Hepatocyte (in vitro differentiated cells): Measurements from ENCODE around the gene POLD4. TPM values are rescaled to one million over a fixed set of nuclear protein-coding genes. Genes with fewer than 3 reads are reported as not detected.
"Not testable (repeated sequence)": the region's sequence is repeated elsewhere in the genome, so short reads cannot be mapped to it uniquely, and the experiment has no call there.

ENCODE experiments used
- DNase-seq: peaks from one replicate; pipeline ENCODE4 v3.0.0-alpha.2; 2016; ENCODE audit warnings: low spot score
- H2AFZ ChIP-seq: fragments of 200-600 bp; sonication (generic); 2 replicates; pipeline ENCODE4 v1.6.0; 2016; ENCODE audit warnings: antibody characterized with exemption, mild to moderate bottlenecking
- H3K27ac ChIP-seq: fragments of 200-600 bp; sonication (generic); 2 replicates; pipeline ENCODE4 v1.5.1; 2016; ENCODE audit warnings: mild to moderate bottlenecking
- H3K27me3 ChIP-seq: fragments of 200-600 bp; sonication (generic); 2 replicates; pipeline ENCODE4 v1.6.1; 2016
- H3K36me3 ChIP-seq: fragments of 200-600 bp; sonication (generic); replicated peaks from 2 replicates; pipeline ENCODE4 v1.5.1; 2016; ENCODE audit warnings: low read depth; ENCODE audit not compliant: insufficient read depth
- H3K4me1 ChIP-seq: fragments of 200-600 bp; sonication (generic); 2 replicates; pipeline ENCODE4 v1.5.1; 2016; ENCODE audit warnings: mild to moderate bottlenecking, moderate library complexity; ENCODE audit not compliant: insufficient read depth
- H3K4me2 ChIP-seq: fragments of 200-600 bp; sonication (generic); 2 replicates; pipeline ENCODE4 v1.6.0; 2016
- H3K4me3 ChIP-seq: fragments of 200-600 bp; sonication (generic); 2 replicates; pipeline ENCODE4 v1.5.1; 2016; ENCODE audit warnings: mild to moderate bottlenecking
- H3K79me2 ChIP-seq: fragments of 200-600 bp; sonication (generic); 2 replicates; pipeline ENCODE4 v1.6.0; 2017; ENCODE audit warnings: mild to moderate bottlenecking
- H3K9me2 ChIP-seq: fragments of 200-600 bp; sonication (generic); replicated peaks from 2 replicates; pipeline ENCODE4 v1.6.0; 2017; ENCODE audit warnings: mild to moderate bottlenecking; ENCODE audit not compliant: insufficient read depth
- H3K9me3 ChIP-seq: fragments of 200-600 bp; sonication (generic); 2 replicates; pipeline ENCODE4 v1.5.1; 2016; ENCODE audit warnings: low read depth, mild to moderate bottlenecking
- H4K20me1 ChIP-seq: fragments of 200-600 bp; sonication (generic); 2 replicates; pipeline ENCODE4 v1.6.0; 2016; ENCODE audit warnings: mild to moderate bottlenecking; ENCODE audit not compliant: insufficient read depth, poor library complexity, severe bottlenecking
- EZH2 ChIP-seq: fragments of 200-600 bp; sonication (generic); IDR thresholded peaks from 2 replicates; pipeline ENCODE4 v1.6.1; 2016; ENCODE audit warnings: antibody characterized with exemption, mild to moderate bottlenecking, borderline replicate concordance
- EZH2phosphoT487 ChIP-seq: fragments of 200-600 bp; sonication (generic); IDR thresholded peaks from one replicate; pipeline ENCODE4 v1.6.1; 2018; ENCODE audit warnings: antibody characterized with exemption, mild to moderate bottlenecking, low read depth, moderate library complexity; ENCODE audit not compliant: unreplicated experiment, severe bottlenecking
- WGBS: methylation state at CpG from one replicate; pipeline ENCODE4 v1.1.6; 2016; ENCODE audit warnings: low lambda C conversion rate; ENCODE audit errors: missing lambda C conversion rate; 5-methylcytosine and 5-hydroxymethylcytosine counted together
- polyA plus RNA-seq: library from polyadenylated mRNA; unstranded; fragments of >200 nt; fragmentation: Nextera tagmentation; extraction: Ambion mirVana; gene quantifications from 2 replicates; pipeline ENCODE4 v1.2.1, GENCODE V29; 2016
- total RNA-seq: library from RNA; depleted of rRNA; stranded (reverse); fragments of >200 nt; gene quantifications from 2 replicates; pipeline ENCODE4 v1.2.3, GENCODE V29; 2014
- TF ChIP-seq, protein P1 (sequence below): fragments of 200-600 bp; sonication (generic); IDR thresholded peaks from 2 replicates; pipeline ENCODE4 v1.5.1; 2016; ENCODE audit warnings: antibody characterized with exemption, mild to moderate bottlenecking; ENCODE audit not compliant: poor library complexity

Gene POLD4
- total and polyA plus RNA-seq, 2 experiments from 2014 or later = 74.4 to 97.4 TPM

GRCh38 chr11:67320691-67321090 is 32.7 kb downstream of the POLD4 start:
- no peaks in the 10 kb centered on the region for H3K36me3 ChIP-seq
- H3K9me2 ChIP-seq = no peaks in the 10 kb centered on the region
- DNase-seq = no peak
- peaks cover 15% of the 10 kb centered on the region for H3K79me2 ChIP-seq
- H3K27me3 ChIP-seq = no peaks in the 10 kb centered on the region
- no peak overlapping the region for H2AFZ ChIP-seq
- H3K4me3 ChIP-seq = no peak overlapping the region
- H3K9me3 ChIP-seq = no peaks in the 10 kb centered on the region
- H3K4me2 ChIP-seq = no peak overlapping the region
- TF ChIP-seq, protein P1, sequence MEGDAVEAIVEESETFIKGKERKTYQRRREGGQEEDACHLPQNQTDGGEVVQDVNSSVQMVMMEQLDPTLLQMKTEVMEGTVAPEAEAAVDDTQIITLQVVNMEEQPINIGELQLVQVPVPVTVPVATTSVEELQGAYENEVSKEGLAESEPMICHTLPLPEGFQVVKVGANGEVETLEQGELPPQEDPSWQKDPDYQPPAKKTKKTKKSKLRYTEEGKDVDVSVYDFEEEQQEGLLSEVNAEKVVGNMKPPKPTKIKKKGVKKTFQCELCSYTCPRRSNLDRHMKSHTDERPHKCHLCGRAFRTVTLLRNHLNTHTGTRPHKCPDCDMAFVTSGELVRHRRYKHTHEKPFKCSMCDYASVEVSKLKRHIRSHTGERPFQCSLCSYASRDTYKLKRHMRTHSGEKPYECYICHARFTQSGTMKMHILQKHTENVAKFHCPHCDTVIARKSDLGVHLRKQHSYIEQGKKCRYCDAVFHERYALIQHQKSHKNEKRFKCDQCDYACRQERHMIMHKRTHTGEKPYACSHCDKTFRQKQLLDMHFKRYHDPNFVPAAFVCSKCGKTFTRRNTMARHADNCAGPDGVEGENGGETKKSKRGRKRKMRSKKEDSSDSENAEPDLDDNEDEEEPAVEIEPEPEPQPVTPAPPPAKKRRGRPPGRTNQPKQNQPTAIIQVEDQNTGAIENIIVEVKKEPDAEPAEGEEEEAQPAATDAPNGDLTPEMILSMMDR = no peak
- no peak for TF ChIP-seq EZH2
- peaks cover 3% of the 10 kb centered on the region for H3K4me1 ChIP-seq
- H3K27ac ChIP-seq = no peak overlapping the region
- no peaks in the 10 kb centered on the region for H4K20me1 ChIP-seq
- WGBS = 100% methylated on average over 2 of the region's 2 CpGs

GRCh38 chr11:67320011-67320410 is 33.3 kb downstream of the POLD4 start:
- no peak overlapping the region for H3K27ac ChIP-seq
- no peak overlapping the region for H3K4me3 ChIP-seq
- H3K79me2 ChIP-seq = peaks cover 15% of the 10 kb centered on the region
- H4K20me1 ChIP-seq = no peaks in the 10 kb centered on the region
- TF ChIP-seq, protein P1 = no peak
- TF ChIP-seq EZH2phosphoT487 = no peak
- no peak for TF ChIP-seq EZH2
- WGBS = 87% methylated on average over 3 of the region's 3 CpGs
- no peaks in the 10 kb centered on the region for H3K36me3 ChIP-seq
- peaks cover 3% of the 10 kb centered on the region for H3K4me1 ChIP-seq
- H2AFZ ChIP-seq = no peak overlapping the region
- H3K9me2 ChIP-seq = no peaks in the 10 kb centered on the region
- H3K4me2 ChIP-seq = no peak overlapping the region
- H3K9me3 ChIP-seq = no peaks in the 10 kb centered on the region
- no peak for DNase-seq
- H3K27me3 ChIP-seq = no peaks in the 10 kb centered on the region

- H3K27ac ChIP-seq, H4K20me1 ChIP-seq, H2AFZ ChIP-seq, H3K36me3 ChIP-seq, H3K9me2 ChIP-seq, DNase-seq, H3K9me3 ChIP-seq, H3K4me3 ChIP-seq, H3K4me1 ChIP-seq, H3K27me3 ChIP-seq: not testable (repeated sequence)
- 90% methylated on average over 12 of the region's 12 CpGs for WGBS
- peaks cover 15% of the 10 kb centered on the region for H3K79me2 ChIP-seq
- H3K4me2 ChIP-seq = peak overlapping the region; percentile 92
These were observed 34.5 kb downstream of the POLD4 start for GRCh38 chr11:67318876-67319275.

GRCh38 chr11:67317888-67318555 is 35.3 kb downstream of the POLD4 start:
- Histone ChIP-seq H3K36me3 (no peaks in the 10 kb centered on the region), H3K4me2 (peak overlapping the region; percentile 92), H3K9me3 (no peaks in the 10 kb centered on the region), H3K27ac (peak overlapping the region; percentile 30), H4K20me1 (no peaks in the 10 kb centered on the region), H3K9me2 (no peaks in the 10 kb centered on the region), H3K4me3 (peak overlapping the region; percentile 62), H3K27me3 (no peaks in the 10 kb centered on the region), H2AFZ (peak overlapping the region; percentile 86), H3K79me2 (peaks cover 15% of the 10 kb centered on the region), H3K4me1 (peaks cover 3% of the 10 kb centered on the region)
- WGBS = 2% methylated on average over 48 of the region's 53 CpGs
- TF ChIP-seq, protein P1 = no peak
- TF ChIP-seq EZH2phosphoT487 (no peak), EZH2 (no peak)
- no peak for DNase-seq
